ENCODE measurements around the gene PITPNC1.
A peak's percentile ranks its signal among the peaks of the same experiment; 100 is the strongest.
"Not testable (repeated sequence)": the region's sequence is repeated elsewhere in the genome, so short reads cannot be mapped to it uniquely, and the experiment has no call there.

PITPNC1 gene

DNA sequence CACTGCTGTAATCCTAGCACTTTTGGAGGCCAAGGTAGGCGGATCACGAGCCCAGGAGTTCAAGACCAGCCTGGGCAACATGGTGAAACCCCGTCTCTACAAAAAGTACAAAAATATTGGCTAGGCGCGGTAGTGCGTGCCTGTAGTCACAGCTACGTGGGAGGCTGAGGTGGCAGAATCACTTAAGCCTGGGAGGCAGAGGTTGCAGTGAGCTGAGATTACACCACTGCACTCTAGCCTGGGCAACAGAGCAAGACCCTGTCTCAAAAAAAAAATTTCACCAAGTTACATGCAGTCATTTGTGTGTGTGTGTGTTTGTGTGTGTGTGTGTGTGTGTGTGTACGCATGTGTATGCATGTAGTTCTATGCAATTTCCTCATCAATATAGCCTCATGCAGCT, 325.8 kb downstream of the PITPNC1 start:
- DNase-seq, result not testable (repeated sequence)

DNA sequence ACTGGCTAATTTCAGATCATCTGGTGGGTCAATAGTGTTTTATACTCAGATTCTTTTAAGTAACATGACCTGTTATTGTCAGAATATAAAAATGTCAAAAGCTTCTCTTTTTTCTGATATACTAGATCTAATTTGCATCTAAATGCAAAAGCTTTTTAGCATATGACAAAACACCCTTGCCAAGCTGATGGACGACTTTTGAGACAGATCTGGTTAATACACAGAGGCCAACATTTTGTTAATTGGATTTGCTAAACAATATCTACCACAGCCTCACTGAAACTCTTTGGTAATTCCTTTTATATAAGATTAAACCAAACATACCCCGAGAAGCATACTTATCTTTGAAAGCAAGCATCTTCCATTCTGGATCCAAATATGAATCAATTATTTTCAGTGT, 330.4 kb downstream of the PITPNC1 start:
- no peak for DNase-seq

DNA sequence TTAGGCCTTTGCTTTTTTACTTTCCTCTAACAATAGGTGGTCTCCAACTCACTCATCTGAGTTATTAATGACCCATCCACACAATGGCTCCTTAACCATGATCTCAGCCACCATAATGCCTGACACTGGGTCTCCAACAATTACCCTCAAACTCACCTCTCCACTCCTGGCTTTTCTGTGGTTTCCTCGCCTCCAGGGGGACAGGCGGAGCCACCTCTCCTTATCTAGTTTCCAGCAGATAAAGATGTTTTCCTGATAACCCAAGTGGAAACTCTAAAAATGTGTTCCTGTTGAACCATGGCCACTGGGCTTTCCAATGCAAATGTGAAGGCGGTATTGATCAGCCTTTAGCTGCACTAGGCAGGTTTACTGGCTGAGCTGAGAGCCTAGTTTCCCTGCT, 331.3 kb downstream of the PITPNC1 start:
- DNase-seq, result no peak

DNA sequence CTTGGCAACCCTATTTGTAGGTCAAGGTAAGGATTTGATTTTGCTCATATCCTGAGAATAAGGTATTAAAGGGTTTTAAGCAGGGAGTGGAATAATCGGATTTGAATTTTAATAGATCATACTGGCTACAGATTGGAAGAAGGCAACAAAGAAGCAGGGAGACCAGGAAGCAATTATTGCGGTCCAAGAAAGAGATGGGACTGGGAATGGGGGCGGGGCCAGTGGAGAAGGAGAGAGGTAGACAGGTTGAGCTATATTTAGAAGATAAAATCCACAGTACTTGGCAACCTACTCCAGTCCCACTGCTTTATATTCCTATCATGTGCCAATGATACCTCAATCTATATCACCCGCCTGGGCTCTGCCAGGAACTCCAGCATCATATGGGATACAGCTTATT, 334.8 kb downstream of the PITPNC1 start:
- no peak for DNase-seq

DNA sequence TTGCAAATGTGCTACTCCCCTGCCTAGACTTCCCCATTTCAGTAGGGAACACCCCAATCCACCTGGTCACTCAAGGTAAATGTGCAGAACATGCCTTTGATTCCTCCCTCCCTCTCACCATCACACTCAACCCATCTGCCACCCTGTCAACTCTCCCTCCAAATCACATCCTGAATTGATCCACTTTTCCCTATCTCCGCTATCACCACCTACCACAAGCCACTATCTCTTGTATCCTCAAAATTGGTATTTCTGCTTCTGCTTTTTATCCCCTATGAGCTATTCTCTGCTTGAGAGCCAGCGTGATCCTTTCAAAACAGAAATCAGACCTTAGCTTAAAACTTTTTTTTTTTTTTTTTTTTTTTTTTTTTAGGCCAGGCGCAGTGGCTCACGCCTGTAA, 335.3 kb downstream of the PITPNC1 start:
- DNase-seq, result no peak

DNA sequence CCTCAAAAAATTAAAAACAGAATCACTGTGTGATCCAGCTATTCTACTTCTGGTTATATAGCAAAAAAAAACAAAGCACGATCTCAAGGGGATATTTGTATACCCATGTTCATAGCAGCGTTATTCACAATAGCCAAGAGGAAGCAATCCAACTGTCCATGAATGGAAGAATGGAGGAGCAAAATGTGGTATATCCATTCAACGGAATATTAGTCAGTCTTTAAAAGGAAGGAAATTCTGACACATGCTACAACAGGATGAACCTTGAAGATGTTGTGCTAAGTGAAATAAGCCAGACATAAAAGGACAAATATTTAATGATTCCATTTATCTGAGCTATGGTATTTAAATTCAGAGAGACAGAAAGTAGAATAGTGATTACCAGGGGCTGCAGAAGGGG, 336.1 kb downstream of the PITPNC1 start:
- DNase-seq, result no peak

DNA sequence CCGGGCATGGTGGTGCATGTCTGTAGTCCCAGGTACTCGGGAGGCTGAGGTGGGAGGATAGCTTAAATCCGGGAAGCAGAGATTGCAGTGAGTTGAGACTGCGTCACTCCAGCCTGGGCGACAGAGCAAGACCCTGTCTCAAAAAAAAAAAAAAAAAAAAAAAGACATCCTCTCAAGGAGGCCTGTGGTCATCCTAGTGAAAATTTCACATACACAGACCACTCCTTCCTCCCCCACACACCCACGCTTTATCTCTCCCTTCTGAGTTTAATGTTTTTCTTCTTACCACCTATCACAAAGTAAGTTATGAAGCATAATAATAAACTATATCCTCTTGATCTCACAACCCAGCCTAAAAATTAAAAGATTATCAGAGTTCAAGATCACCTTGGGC, 339.3 kb downstream of the PITPNC1 start:
- DNase-seq, result no peak

DNA sequence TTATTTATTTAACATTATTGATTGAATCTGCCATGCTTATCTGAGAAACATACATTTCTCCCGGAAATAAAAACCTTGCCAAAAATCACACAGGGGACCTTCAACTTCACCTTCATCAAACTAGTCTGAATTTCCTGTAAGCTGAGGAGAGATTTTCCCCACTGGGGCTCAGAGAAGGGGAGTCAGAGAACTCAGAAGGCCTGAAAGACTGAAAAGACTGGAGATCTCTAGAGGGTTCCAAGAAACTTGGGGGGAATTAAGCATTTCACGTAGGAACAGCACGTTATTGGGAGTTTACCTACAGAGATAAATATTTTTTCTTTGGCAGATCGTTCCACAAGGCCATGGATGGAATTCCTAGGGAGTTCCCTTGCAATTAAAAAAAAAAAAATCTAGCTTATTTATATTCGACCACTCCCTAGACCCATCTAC, 340.1 kb downstream of the PITPNC1 start:
- peak; percentile 2 for DNase-seq

DNA sequence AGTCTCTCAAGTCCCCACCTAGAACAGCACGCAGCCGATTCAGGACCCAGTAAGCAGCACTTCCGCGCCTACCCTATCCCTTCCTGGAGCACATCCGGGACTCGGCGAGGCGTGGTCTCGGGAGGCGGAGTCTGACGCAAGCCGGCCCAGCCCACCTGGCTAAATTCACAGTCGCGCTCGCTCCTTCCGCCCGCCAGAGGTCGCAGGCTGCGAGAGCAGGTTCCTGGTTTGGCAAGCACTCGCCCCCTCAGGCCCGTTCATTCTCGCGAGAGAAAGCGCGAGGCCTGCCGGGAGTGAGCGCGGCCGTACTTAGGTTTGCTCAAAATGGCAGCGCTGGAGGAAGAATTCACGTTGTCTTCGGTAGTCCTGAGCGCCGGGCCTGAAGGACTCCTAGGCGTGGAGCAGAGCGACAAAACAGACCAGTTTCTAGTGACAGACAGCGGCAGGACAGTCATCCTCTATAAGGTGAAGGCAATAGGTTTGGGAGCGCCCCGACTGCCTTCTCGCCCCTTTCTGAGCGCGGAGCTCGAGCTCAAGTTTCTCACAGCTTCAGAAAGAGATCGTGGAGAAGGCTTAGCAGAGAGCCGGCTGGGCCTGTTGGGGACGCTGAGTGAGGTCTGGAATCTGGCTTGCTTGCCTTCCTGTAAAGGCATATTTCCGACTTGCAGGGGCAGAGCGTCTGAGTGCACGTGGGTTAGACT, 340.7 kb downstream of the PITPNC1 start, which contains the start of gene NOL11:
Gene NOL11 (plus strand): TSS at position 313 of the 701 bp plus-strand sequence. CDS start 12 bp downstream, at position 325.
- peak; percentile 97 for DNase-seq

DNA sequence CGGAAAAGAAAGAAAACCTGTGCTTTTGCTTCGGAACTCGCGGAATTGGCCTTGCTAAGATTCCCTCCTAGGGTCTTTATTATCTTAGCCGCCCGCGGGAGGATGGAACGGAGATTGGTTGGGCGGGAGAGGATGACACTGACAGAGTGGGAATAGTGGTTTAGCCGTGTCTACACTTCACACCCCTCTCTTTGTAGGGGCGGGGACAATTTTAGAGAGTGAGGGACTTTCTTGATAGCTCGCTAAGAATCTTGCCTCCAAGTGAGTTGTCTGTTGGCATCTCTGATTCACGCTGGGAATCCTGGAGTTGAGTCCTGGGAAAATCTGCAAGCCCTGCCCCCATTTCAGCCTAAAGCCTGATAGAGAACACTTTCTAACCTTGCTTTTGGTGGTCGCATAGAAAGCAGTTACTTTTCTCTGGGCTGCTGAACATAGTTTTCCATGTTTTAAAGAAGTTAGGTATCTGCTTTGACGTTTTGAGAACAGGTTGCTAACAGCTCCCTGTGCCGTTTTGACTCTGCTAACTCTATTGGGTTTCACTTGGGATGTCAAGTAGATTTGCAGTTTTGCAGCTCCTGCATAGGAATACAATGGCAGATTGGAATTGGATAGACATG, 341.4 kb downstream of the PITPNC1 start:
- DNase-seq, result peak; percentile 7

DNA sequence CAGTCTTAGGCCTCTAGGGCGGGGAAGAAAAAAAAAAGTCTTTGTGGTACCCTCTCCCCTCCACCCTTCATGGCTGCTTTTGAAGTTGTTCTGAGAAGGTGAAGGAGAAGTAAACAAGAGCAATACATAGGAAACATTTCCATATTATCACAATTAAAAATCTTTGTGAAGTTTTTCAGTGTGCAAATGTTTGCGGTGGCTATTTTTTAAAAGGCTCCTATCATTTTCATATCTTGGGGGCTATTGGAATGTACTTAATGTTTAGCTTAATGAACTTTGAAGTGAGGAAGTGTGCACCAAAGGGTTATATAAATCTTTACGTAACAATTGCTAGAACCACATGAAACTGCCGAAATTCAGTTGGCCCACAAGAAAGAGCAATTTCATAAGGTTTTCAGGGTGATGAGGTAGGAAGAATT, 348.3 kb downstream of the PITPNC1 start:
- DNase-seq, result no peak

DNA sequence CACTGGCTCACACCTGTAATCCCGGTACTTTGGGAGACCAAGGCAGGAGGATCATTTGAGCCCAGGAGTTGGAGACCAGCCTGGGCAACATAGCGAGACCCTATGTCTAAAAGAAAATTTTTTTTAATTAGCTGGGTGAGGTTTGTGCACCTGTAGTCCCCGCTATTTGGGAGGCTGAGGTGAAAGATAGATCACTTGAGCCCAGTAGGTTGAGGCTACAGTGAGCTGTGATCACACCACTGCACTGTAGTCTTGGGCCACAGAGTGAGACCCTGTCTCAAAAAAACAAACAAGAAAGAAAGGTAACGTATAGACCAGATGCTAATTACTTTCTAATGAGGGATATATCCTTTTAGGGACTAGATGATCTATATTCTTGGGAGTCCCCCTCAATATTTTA, 348.7 kb downstream of the PITPNC1 start:
- no peak for DNase-seq

DNA sequence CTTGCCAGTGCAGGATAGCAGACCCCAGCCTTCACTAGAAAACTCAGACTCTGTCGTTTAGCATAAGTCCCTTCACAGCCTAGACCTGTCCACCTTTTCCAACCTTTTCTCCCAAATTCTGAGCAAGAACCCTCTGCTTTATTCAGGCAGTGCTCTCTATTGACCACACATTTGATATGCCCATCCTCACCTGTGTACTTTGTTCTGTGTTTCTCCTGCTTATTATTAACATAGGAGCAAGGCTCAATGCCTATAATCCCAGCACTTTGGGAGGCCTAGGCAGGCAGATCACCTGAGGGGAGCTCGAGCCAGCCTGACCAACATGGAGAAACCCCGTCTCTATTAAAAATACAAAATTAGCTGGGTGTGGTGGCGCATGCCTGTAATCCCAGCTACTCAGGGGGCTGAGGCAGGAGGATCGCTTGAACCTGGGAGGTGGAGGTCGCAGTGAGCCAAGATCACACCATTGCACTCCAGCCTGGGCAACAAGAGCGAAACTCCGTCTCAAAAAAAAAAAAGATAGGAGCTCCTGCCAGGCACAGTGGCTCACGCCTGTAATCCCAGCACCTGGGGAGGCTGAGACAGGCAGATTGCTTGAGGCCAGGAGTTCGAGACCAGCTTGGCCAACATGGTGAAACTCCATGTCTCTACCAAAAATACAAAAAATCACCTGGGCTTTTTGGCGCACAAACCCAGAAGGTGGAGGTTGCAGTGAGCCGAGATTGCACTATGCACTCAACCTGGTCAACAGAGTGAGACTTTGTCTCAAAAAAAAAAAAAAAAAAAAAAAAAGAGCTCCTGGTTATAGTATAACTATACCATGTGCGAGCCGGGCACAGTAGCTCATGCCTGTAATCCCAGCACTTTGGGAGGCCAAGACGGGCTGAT, 350.3 kb downstream of the PITPNC1 start:
- not testable (repeated sequence) for DNase-seq

DNA sequence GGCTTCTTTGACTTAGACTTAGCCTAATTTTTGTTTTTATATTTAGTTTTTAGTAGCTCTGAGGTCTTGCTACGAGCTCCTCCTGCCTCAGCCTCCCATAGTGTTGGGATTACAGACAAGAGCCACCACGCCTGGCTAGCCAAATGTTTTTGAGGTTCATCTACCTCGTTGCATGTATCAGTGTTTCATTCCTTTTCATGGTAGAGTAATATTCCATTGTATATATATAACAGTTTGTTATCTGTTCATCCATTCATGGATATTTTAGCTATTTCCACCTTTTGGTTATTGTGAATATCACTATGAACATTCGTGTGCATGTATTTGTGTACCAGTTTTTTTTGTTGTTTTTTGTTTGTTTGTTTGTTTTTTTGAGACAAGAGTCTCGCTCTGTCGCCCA, 352.8 kb downstream of the PITPNC1 start:
- no peak for DNase-seq

DNA sequence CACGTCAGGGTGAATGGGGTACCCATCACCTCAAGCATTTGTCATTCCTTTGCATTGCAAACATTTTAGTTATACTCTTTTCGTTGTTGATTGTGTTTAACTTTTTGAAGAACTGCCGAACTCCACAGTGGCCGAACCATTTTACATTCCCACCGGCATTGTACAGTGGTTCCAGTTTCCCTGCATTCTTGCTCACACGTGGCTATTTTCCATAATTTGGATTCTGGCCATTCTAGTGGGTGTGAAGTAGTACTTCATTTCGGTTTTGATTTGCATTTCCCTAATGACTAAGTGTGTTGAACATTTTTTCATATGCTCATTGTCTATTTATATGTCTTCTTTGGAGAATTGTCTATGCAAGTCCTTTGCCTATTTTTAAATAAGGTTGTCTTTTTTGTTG, 353.6 kb downstream of the PITPNC1 start:
- DNase-seq, result no peak

DNA sequence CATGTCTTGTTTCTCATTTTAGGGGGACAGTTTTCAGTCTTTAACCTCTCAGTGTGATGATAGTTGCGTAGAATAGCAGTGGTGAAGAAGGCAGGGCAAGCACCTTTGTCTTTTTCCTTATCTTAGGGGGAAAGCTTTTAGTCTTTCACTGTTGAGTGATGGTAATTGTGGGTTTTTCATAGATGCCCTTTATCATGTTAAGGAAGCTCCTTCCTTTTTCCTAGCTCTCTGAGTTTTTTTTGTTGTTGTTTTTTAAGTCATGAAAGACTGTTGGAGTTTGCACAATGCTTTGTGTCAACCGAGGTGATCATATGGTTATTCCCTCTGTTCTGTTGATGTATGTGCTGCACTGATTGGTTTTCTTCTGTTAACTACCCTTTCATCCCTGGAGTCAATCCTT, 356.4 kb downstream of the PITPNC1 start:
- no peak for DNase-seq

DNA sequence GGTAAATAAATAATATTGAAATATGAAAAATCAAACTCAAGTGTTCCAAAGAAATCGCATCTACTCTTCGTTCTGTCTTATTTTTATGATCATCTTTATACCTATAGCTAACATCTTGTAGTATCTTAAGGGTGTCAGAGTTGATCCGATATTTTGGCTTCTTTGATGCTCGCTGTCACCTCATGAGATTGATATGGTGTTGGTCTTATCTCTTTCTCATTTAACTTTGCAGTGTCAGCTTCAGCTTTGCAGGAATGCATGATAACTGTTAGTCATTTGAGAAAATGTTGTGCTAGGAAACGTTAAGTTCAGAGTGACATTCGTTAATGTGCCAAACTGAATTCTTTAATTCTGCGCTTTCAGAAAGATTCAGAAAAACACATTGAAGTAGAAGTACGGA, 360.1 kb downstream of the PITPNC1 start:
- no peak for DNase-seq

DNA sequence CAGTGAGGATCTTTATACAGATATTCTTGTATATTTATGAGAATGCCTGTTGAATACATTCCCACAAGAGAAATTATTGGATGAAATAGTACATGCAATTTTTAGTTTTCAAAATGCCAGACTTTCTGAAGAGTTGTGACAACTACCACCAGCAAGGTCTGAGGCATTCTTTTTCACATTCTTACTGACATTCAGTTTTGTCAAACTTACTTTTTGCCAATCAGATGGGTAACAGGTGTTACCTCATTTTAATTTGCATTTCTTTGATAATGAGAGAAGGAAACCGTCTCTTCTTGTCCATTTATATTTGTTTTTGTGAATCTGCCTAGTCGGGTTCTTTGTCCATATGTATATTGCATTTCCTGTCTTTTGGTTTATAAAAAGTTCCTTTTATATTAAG, 364.9 kb downstream of the PITPNC1 start:
- no peak for DNase-seq
